Duodenal mucosa (tissue), 2 donors: ENCODE results near the gene ZSWIM7.

Source experiments
- H3K27ac ChIP-seq: one replicate; pipeline ENCODE4 v1.7.0; 2013; ENCODE audit warnings: low read depth, low read length
- H3K27me3 ChIP-seq, 2 donors: one replicate each; pipeline ENCODE4 v1.7.0; 2013; ENCODE audit warnings: low read length in 2 of 2, control low read depth in 1 of 2; ENCODE audit not compliant: insufficient read depth in 2 of 2, control insufficient read depth in 1 of 2
- H3K36me3 ChIP-seq, 2 donors: one replicate each; pipeline ENCODE4 v1.7.0; 2013; ENCODE audit warnings: low read length in 2 of 2, control low read depth in 1 of 2; ENCODE audit not compliant: insufficient read depth in 2 of 2, control insufficient read depth in 1 of 2
- H3K4me1 ChIP-seq, 2 donors: one replicate each; pipeline ENCODE4 v1.7.0; 2013; ENCODE audit warnings: low read length in 2 of 2, control low read depth in 1 of 2; ENCODE audit not compliant: insufficient read depth in 2 of 2, control insufficient read depth in 1 of 2
- H3K4me3 ChIP-seq, 2 donors: one replicate each; pipeline ENCODE4 v1.7.0; 2013; ENCODE audit warnings: low read length in 2 of 2, low read depth in 1 of 2
- H3K9ac ChIP-seq, 2 donors: one replicate each; pipeline ENCODE4 v1.7.0; 2013; ENCODE audit warnings: low read length in 2 of 2, low read depth in 1 of 2
- H3K9me3 ChIP-seq, 2 donors: one replicate each; pipeline ENCODE4 v1.7.0; 2013; ENCODE audit warnings: low read length in 2 of 2, control low read depth in 1 of 2; ENCODE audit not compliant: control insufficient read depth in 1 of 2

ZSWIM7 gene

GRCh38 chr17:15958484-15958854 is 41.0 kb downstream of the ZSWIM7 start:
- Histone ChIP-seq H3K36me3 (no peaks in the 10 kb centered on the region), H3K9ac (no peak overlapping the region), H3K27ac (no peak overlapping the region), H3K4me3 (no peak overlapping the region), H3K9me3 (no peaks in the 10 kb centered on the region), H3K4me1 (peaks cover 0 to 7% of the 10 kb centered on the region in 2 donors), H3K27me3 (no peaks in the 10 kb centered on the region)

DNA sequence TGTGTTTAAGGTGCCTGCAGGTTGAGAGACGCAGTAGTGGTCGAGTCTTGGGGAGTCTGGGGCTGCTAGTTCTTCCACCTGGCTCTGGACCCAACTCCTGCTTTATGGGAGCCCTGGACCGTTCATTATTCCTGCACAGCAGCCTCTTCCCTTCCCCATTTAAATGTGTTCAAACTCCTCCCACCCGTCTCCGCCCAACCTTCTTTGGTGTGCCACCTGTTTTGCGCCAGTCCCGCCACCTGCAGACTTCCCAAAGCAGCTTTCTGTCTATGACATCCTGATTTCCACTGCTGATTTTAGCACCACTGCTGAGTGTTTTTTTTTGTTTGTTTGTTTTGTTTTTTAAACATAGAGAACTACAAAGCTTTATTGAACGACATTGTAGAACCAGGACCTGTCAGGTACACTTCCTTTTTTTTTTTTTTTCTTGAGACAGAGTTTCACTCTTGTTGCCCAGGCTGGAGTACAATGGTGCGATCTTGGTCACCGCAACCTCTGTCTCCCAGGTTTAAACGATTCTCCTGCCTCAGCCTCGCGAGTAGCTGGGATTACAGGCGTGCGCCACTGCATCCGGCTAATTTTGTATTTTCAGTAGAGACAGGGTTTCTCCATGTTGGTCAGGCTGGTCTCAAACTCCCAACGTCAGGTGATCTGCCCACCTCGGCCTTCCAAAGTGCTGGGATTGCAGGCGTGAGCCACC is 41.7 kb downstream of the ZSWIM7 start:
- Histone ChIP-seq H3K4me3 (no peak overlapping the region), H3K4me1 (peaks cover 0 to 7% of the 10 kb centered on the region in 2 donors)

DNA sequence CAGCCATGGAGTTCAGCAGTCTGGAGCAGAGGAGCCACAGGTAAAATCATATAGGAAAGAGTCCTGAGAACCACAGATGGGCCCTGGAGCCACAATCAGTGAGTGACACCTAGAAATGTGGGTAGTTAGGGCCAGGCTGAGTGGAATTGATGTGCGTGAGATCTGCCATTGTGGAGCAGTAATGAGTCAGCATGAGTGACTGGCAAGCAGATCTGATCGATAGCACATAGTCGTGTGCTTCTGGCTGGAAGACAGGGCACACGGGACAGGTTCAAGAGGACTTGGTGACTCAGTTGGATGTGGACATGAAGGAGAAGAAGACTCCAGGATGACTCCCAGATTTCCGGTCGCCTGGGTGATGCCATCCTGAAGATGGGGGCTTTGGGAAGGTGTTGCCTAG is 42.3 kb downstream of the ZSWIM7 start:
- Histone ChIP-seq H3K9ac (no peak overlapping the region), H3K4me1 (peaks cover 0 to 7% of the 10 kb centered on the region in 2 donors), H3K27ac (no peak overlapping the region), H3K9me3 (no peaks in the 10 kb centered on the region), H3K27me3 (no peaks in the 10 kb centered on the region), H3K36me3 (no peaks in the 10 kb centered on the region), H3K4me3 (no peak overlapping the region)

More for the DNA sequence above, 41.7 kb downstream of the ZSWIM7 start:
- H3K27ac ChIP-seq = no peak overlapping the region
- no peaks in the 10 kb centered on the region for H3K36me3 ChIP-seq
- no peaks in the 10 kb centered on the region for H3K27me3 ChIP-seq
- no peak overlapping the region for H3K9ac ChIP-seq
- no peaks in the 10 kb centered on the region for H3K9me3 ChIP-seq

GRCh38 chr17:15955793-15956541 is 43.5 kb downstream of the ZSWIM7 start:
- no peaks in the 10 kb centered on the region for H3K27me3 ChIP-seq
- no peak overlapping the region for H3K9ac ChIP-seq
- H3K4me1 ChIP-seq = peaks cover 0 to 7% of the 10 kb centered on the region in 2 donors
- no peaks in the 10 kb centered on the region for H3K9me3 ChIP-seq
- no peak overlapping the region for H3K27ac ChIP-seq
- H3K36me3 ChIP-seq = no peaks in the 10 kb centered on the region
- no peak overlapping the region for H3K4me3 ChIP-seq

DNA sequence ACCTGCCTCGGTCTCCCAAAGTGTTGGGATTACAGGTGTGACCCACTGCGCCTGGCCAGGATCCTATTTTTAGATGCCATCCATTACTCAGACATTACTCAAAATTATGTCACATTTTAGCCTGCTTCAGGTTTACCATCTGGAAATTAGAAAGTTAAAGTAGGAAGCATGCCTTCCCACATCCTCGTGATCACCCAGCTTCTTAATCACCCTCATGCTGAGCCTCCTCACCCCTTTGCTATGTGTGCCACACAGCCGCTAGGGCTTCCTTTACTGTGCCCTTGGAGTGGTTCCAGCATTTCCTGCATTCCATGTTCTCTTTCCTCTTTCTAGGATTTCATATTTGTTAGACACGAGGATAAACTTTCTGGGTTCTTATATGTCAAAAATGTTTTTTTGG is 45.3 kb downstream of the ZSWIM7 start:
- Histone ChIP-seq H3K4me1 (peaks cover 0 to 7% of the 10 kb centered on the region in 2 donors), H3K9ac (no peak overlapping the region), H3K27ac (no peak overlapping the region), H3K27me3 (no peaks in the 10 kb centered on the region), H3K9me3 (no peaks in the 10 kb centered on the region), H3K4me3 (no peak overlapping the region), H3K36me3 (no peaks in the 10 kb centered on the region)

- Histone ChIP-seq H3K27me3 (no peaks in the 10 kb centered on the region), H3K36me3 (no peaks in the 10 kb centered on the region), H3K27ac (no peak overlapping the region), H3K9me3 (no peaks in the 10 kb centered on the region), H3K9ac (no peak overlapping the region), H3K4me3 (no peak overlapping the region), H3K4me1 (no peaks in the 10 kb centered on the region)
These were observed 46.4 kb downstream of the ZSWIM7 start for GRCh38 chr17:15952916-15953790.

- H3K27ac ChIP-seq = no peak overlapping the region
- H3K9ac ChIP-seq = no peak overlapping the region
- H3K9me3 ChIP-seq = no peaks in the 10 kb centered on the region
- no peaks in the 10 kb centered on the region for H3K27me3 ChIP-seq
- H3K36me3 ChIP-seq = no peaks in the 10 kb centered on the region
- H3K4me1 ChIP-seq = peaks cover 0 to 3% of the 10 kb centered on the region in 2 donors
- no peak overlapping the region for H3K4me3 ChIP-seq
These were observed 47.4 kb downstream of the ZSWIM7 start for GRCh38 chr17:15952048-15952532.

- Histone ChIP-seq H3K27ac (no peak overlapping the region), H3K9ac (no peak overlapping the region), H3K36me3 (no peaks in the 10 kb centered on the region)
These were observed 48.0 kb downstream of the ZSWIM7 start for GRCh38 chr17:15951368-15952047.

GRCh38 chr17:15947976-15948752 is 51.3 kb downstream of the ZSWIM7 start:
- Histone ChIP-seq H3K4me3 (no peak overlapping the region), H3K9ac (no peak overlapping the region), H3K27ac (no peak overlapping the region), H3K36me3 (no peaks in the 10 kb centered on the region), H3K4me1 (peaks cover 4 to 8% of the 10 kb centered on the region in 2 donors), H3K9me3 (no peaks in the 10 kb centered on the region), H3K27me3 (peaks cover 20 to 21% of the 10 kb centered on the region in 2 donors)

More at GRCh38 chr17:15951368-15952047, 48.0 kb downstream of the ZSWIM7 start:
- no peaks in the 10 kb centered on the region for H3K9me3 ChIP-seq
- no peak overlapping the region for H3K4me3 ChIP-seq
- peaks cover 4 to 5% of the 10 kb centered on the region in 2 donors for H3K27me3 ChIP-seq
- peaks cover 0 to 4% of the 10 kb centered on the region in 2 donors for H3K4me1 ChIP-seq
